HepG2 (cell line): ENCODE data around the gene CCDC117. TPM values are rescaled to one million over a fixed set of nuclear protein-coding genes. Genes with fewer than 3 reads are reported as not detected.

Experiments
- BRCA1 ChIP-seq: sonication (generic); formaldehyde crosslinking; IDR thresholded peaks from 2 replicates; pipeline ENCODE4 v1.4.0; 2020; ENCODE audit warnings: missing genetic modification reagents
- BRF2 ChIP-seq: sonication (generic); formaldehyde crosslinking; IDR thresholded peaks from 2 replicates; pipeline ENCODE4 v1.8.1; 2022; ENCODE audit warnings: mild to moderate bottlenecking, missing genetic modification reagents
- EHMT2 ChIP-seq: fragments of 200-600 bp; sonication (generic); IDR thresholded peaks from 2 replicates; pipeline ENCODE4 v1.7.0; 2017; ENCODE audit warnings: antibody characterized with exemption, low read depth, low read length, borderline replicate concordance
- GATA4 ChIP-seq: sonication (generic); IDR thresholded peaks from 2 replicates; pipeline ENCODE4 v1.6.1; 2016; ENCODE audit warnings: antibody characterized with exemption, low read depth, borderline replicate concordance
- HBP1 ChIP-seq: IDR thresholded peaks from 2 replicates; pipeline ENCODE4 v1.6.1; 2016; ENCODE audit warnings: low read depth, control low read depth
- HCFC1 ChIP-seq: fragments of 150-350 bp; IDR thresholded peaks from 2 replicates; pipeline ENCODE4 v1.6.1; 2014; ENCODE audit warnings: low read depth, low read length
- IRF9 ChIP-seq: sonication (generic); formaldehyde crosslinking; IDR thresholded peaks from 2 replicates; pipeline ENCODE4 v1.8.0; 2022; ENCODE audit warnings: missing genetic modification reagents, mild to moderate bottlenecking, borderline replicate concordance
- KMT2A ChIP-seq: sonication (generic); formaldehyde crosslinking; IDR thresholded peaks from 2 replicates; pipeline ENCODE4 v1.4.0; 2020; ENCODE audit warnings: missing genetic modification reagents
- NR2F6 ChIP-seq, 2 experiments: IDR thresholded peaks; 2 replicates each; pipeline ENCODE4 v1.6.1; 2016; ENCODE audit warnings: antibody characterized with exemption in 1 of 2, mild to moderate bottlenecking in 1 of 2
- SALL2 ChIP-seq: sonication (generic); formaldehyde crosslinking; IDR thresholded peaks from 2 replicates; pipeline ENCODE4 v1.8.1; 2023; ENCODE audit warnings: mild to moderate bottlenecking, missing genetic modification reagents, inconsistent platforms
- SMAD9 ChIP-seq: sonication (generic); formaldehyde crosslinking; IDR thresholded peaks from 2 replicates; pipeline ENCODE4 v1.5.1; 2020; ENCODE audit warnings: mild to moderate bottlenecking, missing genetic modification reagents
- TARDBP ChIP-seq: sonication (generic); formaldehyde crosslinking; IDR thresholded peaks from 2 replicates; pipeline ENCODE4 v1.8.0; 2022; ENCODE audit warnings: mild to moderate bottlenecking, missing genetic modification reagents
- ZBTB1 ChIP-seq: sonication (generic); formaldehyde crosslinking; IDR thresholded peaks from 2 replicates; pipeline ENCODE4 v1.4.0; 2020; ENCODE audit warnings: missing genetic modification reagents, borderline replicate concordance
- ZEB1 ChIP-seq: IDR thresholded peaks from 2 replicates; pipeline ENCODE4 v1.6.1; 2012; ENCODE audit warnings: mild to moderate bottlenecking, low read depth, inconsistent platforms; ENCODE audit not compliant: insufficient replicate concordance
- ZNF329 ChIP-seq: sonication (generic); formaldehyde crosslinking; IDR thresholded peaks from 2 replicates; pipeline ENCODE4 v1.9.0; 2021; ENCODE audit warnings: low read depth, mild to moderate bottlenecking, missing genetic modification reagents
- ZNF33A ChIP-seq: sonication (generic); formaldehyde crosslinking; IDR thresholded peaks from 2 replicates; pipeline ENCODE4 v1.5.1; 2020; ENCODE audit warnings: missing genetic modification reagents, mild to moderate bottlenecking, moderate library complexity, borderline replicate concordance
- ZNF451 ChIP-seq: sonication (generic); formaldehyde crosslinking; IDR thresholded peaks from 2 replicates; pipeline ENCODE4 v1.5.0; 2020; ENCODE audit warnings: mild to moderate bottlenecking, missing genetic modification reagents
- ZNF678 ChIP-seq: sonication (generic); formaldehyde crosslinking; IDR thresholded peaks from 2 replicates; pipeline ENCODE4 v1.4.0; 2020; ENCODE audit warnings: mild to moderate bottlenecking, missing genetic modification reagents
- ZNF879 ChIP-seq: sonication (generic); formaldehyde crosslinking; IDR thresholded peaks from 2 replicates; pipeline ENCODE4 v1.8.1; 2023; ENCODE audit warnings: missing genetic modification reagents
- polyA plus RNA-seq, 8 experiments: library from polyadenylated mRNA; depleted of rRNA in 3 of 8; stranded (reverse) in 7 of 8; unstranded in 1 of 8; fragments of >200 nt; fragmentation: Illumina TruSeq in 4 of 8; extraction: Trizol in 4 of 8; gene quantifications; 2 replicates each; pipeline versions ENCODE4 v1.2.1 to v1.2.3, GENCODE V29; 2011 to 2016; ENCODE audit warnings: low read depth in 4 of 8, missing spikeins in 1 of 8, mixed read lengths in 1 of 8; ENCODE audit not compliant: insufficient read depth in 1 of 8
- total RNA-seq, 5 experiments: library from RNA; depleted of rRNA; stranded (reverse); fragments of >200 nt; fragmentation: Illumina TruSeq; extraction: Trizol; gene quantifications; 2 replicates each; pipeline ENCODE4 v1.2.3, GENCODE V29; 2016; ENCODE audit warnings: low read depth in 1 of 5
- TF ChIP-seq, protein P1 (sequence below): sonication (generic); formaldehyde crosslinking; IDR thresholded peaks from 2 replicates; pipeline ENCODE4 v1.4.0; 2020; ENCODE audit warnings: mild to moderate bottlenecking, missing genetic modification reagents, borderline replicate concordance
- TF ChIP-seq, protein P2 (sequence below): sonication (generic); formaldehyde crosslinking; IDR thresholded peaks from 2 replicates; pipeline ENCODE4 v1.4.0; 2020; ENCODE audit warnings: mild to moderate bottlenecking, low read depth, missing genetic modification reagents

CCDC117 gene
- total and polyA plus RNA-seq, 2 of the 13 experiments (the other 11 are each of a cell fraction or from before 2014, with no cell fraction given), result 12.6 to 34.2 TPM

DNA sequence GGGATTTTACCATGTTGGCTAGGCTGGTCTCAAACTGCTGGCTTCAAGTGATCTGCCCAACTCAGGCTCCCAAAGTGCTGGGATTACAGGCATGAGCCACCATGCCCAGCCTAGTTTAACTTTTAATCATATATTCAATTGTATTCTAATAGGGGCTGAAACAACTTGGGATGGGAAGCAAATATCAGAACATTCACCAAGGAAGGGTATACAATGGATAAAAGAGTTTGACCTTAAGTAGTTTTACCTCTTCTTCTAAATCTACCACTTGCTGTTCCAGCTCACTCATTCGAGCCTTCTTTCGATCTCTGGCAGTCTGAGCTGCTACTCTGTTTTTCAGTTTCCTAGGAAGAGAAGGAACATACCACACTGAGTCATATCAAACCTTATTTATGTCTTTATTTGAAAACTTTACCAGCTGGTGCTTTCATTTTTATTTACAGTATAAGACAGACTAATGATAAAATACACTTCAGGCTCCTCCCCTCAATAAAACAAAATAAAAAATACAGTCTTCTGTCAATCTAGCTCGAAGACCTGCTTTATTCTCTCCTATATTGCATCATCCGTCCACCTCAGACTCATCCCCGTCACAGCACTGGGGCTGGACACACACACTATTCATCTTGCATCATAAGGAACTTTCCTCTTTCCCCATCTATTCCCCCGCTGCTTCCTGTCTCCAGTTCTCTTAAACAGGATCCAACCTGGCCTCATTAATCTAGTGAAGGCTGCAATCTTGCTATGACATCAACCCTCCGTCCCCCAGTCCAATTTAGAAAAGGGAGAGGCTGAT lies 26.5 kb downstream of the CCDC117 start (continued):
- TF ChIP-seq IRF9 (CRISPR knock-in tag) (no peak), SALL2 (CRISPR knock-in tag) (no peak), ZNF451 (CRISPR knock-in tag) (no peak), TARDBP (CRISPR knock-in tag) (no peak), KMT2A (CRISPR knock-in tag) (no peak), EHMT2 (no peak), HBP1 (CRISPR knock-in tag) (no peak), NR2F6 (IDR thresholded peaks at IDR 0.05) (no peak), NR2F6 (CRISPR knock-in tag; IDR thresholded peaks at IDR 0.05) (no peak), BRCA1 (CRISPR knock-in tag) (no peak), SMAD9 (CRISPR knock-in tag) (no peak), ZNF678 (CRISPR knock-in tag) (no peak), GATA4 (no peak), ZBTB1 (no peak), ZEB1 (no peak), HCFC1 (no peak), ZNF879 (no peak), ZNF33A (CRISPR knock-in tag) (0 out of 2 replicates have a peak, but pooled peaks have one; percentile 1), BRF2 (CRISPR knock-in tag) (no peak), ZNF329 (CRISPR knock-in tag) (no peak)
- TF ChIP-seq, protein P1, sequence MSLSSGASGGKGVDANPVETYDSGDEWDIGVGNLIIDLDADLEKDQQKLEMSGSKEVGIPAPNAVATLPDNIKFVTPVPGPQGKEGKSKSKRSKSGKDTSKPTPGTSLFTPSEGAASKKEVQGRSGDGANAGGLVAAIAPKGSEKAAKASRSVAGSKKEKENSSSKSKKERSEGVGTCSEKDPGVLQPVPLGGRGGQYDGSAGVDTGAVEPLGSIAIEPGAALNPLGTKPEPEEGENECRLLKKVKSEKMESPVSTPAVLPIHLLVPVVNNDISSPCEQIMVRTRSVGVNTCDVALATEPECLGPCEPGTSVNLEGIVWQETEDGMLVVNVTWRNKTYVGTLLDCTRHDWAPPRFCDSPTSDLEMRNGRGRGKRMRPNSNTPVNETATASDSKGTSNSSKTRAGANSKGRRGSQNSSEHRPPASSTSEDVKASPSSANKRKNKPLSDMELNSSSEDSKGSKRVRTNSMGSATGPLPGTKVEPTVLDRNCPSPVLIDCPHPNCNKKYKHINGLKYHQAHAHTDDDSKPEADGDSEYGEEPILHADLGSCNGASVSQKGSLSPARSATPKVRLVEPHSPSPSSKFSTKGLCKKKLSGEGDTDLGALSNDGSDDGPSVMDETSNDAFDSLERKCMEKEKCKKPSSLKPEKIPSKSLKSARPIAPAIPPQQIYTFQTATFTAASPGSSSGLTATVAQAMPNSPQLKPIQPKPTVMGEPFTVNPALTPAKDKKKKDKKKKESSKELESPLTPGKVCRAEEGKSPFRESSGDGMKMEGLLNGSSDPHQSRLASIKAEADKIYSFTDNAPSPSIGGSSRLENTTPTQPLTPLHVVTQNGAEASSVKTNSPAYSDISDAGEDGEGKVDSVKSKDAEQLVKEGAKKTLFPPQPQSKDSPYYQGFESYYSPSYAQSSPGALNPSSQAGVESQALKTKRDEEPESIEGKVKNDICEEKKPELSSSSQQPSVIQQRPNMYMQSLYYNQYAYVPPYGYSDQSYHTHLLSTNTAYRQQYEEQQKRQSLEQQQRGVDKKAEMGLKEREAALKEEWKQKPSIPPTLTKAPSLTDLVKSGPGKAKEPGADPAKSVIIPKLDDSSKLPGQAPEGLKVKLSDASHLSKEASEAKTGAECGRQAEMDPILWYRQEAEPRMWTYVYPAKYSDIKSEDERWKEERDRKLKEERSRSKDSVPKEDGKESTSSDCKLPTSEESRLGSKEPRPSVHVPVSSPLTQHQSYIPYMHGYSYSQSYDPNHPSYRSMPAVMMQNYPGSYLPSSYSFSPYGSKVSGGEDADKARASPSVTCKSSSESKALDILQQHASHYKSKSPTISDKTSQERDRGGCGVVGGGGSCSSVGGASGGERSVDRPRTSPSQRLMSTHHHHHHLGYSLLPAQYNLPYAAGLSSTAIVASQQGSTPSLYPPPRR (CRISPR knock-in tag), result no peak
- TF ChIP-seq, protein P2, sequence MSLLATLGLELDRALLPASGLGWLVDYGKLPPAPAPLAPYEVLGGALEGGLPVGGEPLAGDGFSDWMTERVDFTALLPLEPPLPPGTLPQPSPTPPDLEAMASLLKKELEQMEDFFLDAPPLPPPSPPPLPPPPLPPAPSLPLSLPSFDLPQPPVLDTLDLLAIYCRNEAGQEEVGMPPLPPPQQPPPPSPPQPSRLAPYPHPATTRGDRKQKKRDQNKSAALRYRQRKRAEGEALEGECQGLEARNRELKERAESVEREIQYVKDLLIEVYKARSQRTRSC (CRISPR knock-in tag), result no peak
